Lower leg skin (tissue), 3 donors: ENCODE measurements around the gene CCR7.
"Not testable (repeated sequence)": the region's sequence is repeated elsewhere in the genome, so short reads cannot be mapped to it uniquely, and the experiment has no call there.

Experiments
- POLR2A ChIP-seq, 2 donors: fragments of 450-650 bp; IDR thresholded peaks; one replicate each; pipeline ENCODE4 v1.6.1; 2016 to 2017; ENCODE audit warnings: antibody characterized with exemption in 2 of 2, mild to moderate bottlenecking in 1 of 2, moderate library complexity in 1 of 2
- TF ChIP-seq, protein P1 (sequence below), 3 donors: fragments of 450-650 bp; IDR thresholded peaks; one replicate each; pipeline ENCODE4 v1.5.1; 2016; ENCODE audit warnings: antibody characterized with exemption in 3 of 3, mild to moderate bottlenecking in 3 of 3, moderate library complexity in 2 of 3

DNA sequence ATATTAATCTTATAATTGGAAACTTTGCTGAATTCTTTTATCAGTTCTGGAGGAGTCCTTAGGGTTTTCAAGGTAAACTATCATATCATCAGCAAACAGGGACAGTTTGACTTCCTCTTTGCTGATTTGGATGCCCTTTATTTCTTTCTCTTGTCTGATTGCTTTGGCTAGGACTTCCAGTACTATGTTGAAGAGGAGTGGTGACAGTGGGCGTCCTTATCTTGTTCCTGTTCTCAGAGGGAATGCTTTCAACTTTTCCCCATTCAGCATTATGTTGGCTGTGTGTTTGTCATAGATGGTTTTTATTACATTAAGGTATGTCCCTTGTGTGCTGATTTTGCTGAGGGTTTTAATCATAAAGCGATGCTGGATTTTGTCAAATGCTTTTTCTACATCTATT is 19.7 kb upstream of the CCR7 start:
- not testable (repeated sequence) for TF ChIP-seq POLR2A (IDR thresholded peaks at IDR 0.05)
- TF ChIP-seq, protein P1, sequence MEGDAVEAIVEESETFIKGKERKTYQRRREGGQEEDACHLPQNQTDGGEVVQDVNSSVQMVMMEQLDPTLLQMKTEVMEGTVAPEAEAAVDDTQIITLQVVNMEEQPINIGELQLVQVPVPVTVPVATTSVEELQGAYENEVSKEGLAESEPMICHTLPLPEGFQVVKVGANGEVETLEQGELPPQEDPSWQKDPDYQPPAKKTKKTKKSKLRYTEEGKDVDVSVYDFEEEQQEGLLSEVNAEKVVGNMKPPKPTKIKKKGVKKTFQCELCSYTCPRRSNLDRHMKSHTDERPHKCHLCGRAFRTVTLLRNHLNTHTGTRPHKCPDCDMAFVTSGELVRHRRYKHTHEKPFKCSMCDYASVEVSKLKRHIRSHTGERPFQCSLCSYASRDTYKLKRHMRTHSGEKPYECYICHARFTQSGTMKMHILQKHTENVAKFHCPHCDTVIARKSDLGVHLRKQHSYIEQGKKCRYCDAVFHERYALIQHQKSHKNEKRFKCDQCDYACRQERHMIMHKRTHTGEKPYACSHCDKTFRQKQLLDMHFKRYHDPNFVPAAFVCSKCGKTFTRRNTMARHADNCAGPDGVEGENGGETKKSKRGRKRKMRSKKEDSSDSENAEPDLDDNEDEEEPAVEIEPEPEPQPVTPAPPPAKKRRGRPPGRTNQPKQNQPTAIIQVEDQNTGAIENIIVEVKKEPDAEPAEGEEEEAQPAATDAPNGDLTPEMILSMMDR (IDR thresholded peaks at IDR 0.05), result not testable (repeated sequence)
